Measurements from ENCODE around the gene ITGB6.
A peak's percentile ranks its signal among the peaks of the same experiment; 100 is the strongest.

ITGB6 gene

DNA sequence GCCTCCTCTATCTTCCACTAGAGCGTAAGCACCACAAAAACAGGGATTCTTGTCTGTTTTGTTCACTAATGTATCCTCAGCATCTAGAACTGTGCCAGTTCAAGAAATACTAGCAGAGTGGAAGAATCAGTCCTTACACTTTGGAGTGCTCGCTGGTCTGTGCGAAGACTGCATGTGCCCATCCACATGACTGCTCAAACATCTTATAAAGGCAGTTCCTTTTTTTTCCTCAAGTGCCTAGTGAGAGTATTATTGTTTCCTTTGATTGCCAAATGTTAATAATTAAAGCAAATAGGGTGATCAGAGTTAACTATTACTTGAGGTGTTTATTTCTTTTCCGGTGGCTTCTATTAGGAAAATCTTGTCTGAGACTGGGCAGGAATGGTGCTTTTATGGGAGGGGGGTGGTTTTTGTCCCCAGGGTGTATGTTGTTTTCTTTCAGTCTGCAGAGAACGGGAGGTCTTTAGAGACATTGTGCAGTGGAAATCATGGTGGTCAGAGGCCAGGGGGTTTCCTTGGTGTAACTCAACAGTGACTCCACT lies 45.6 kb upstream of the ITGB6 start:
- TF ChIP-seq SNAI2 (CRISPR knock-in tag; IDR thresholded peaks at IDR 0.05) (no peak), ZFP3 (CRISPR knock-in tag; IDR thresholded peaks at IDR 0.05) (no peak)
- TF ChIP-seq, protein P1, sequence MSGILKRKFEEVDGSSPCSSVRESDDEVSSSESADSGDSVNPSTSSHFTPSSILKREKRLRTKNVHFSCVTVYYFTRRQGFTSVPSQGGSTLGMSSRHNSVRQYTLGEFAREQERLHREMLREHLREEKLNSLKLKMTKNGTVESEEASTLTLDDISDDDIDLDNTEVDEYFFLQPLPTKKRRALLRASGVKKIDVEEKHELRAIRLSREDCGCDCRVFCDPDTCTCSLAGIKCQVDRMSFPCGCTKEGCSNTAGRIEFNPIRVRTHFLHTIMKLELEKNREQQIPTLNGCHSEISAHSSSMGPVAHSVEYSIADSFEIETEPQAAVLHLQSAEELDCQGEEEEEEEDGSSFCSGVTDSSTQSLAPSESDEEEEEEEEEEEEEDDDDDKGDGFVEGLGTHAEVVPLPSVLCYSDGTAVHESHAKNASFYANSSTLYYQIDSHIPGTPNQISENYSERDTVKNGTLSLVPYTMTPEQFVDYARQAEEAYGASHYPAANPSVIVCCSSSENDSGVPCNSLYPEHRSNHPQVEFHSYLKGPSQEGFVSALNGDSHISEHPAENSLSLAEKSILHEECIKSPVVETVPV (CRISPR knock-in tag; IDR thresholded peaks at IDR 0.05), result no peak
- no peak for ATAC-seq

GRCh38 chr2:160242893-160243564 lies 43.0 kb upstream of the ITGB6 start:
- TF ChIP-seq SNAI2 (CRISPR knock-in tag; IDR thresholded peaks at IDR 0.05) (no peak), ZFP30 (CRISPR knock-in tag; IDR thresholded peaks at IDR 0.05) (no peak), ISL1 (CRISPR knock-in tag; IDR thresholded peaks at IDR 0.05) (no peak), CSDC2 (CRISPR knock-in tag; IDR thresholded peaks at IDR 0.05) (no peak), ZFP3 (CRISPR knock-in tag; IDR thresholded peaks at IDR 0.05) (no peak), ESRRG (CRISPR knock-in tag; IDR thresholded peaks at IDR 0.05) (no peak), BACH2 (CRISPR knock-in tag; IDR thresholded peaks at IDR 0.05; ENCODE audit: borderline replicate concordance) (no peak), ZC3H10 (CRISPR knock-in tag; IDR thresholded peaks at IDR 0.05) (no peak), ZNF565 (CRISPR knock-in tag; conservative IDR thresholded peaks at IDR 0.05; ENCODE audit: low read depth) (no peak), ARNTL (CRISPR knock-in tag; IDR thresholded peaks at IDR 0.05; ENCODE audit: borderline replicate concordance, low read depth) (no peak), ZNF8 (CRISPR knock-in tag; IDR thresholded peaks at IDR 0.05) (no peak), TOX (CRISPR knock-in tag; IDR thresholded peaks at IDR 0.05; ENCODE audit: borderline replicate concordance) (no peak), RARB (CRISPR knock-in tag; IDR thresholded peaks at IDR 0.05) (no peak)
- TF ChIP-seq, protein P2, sequence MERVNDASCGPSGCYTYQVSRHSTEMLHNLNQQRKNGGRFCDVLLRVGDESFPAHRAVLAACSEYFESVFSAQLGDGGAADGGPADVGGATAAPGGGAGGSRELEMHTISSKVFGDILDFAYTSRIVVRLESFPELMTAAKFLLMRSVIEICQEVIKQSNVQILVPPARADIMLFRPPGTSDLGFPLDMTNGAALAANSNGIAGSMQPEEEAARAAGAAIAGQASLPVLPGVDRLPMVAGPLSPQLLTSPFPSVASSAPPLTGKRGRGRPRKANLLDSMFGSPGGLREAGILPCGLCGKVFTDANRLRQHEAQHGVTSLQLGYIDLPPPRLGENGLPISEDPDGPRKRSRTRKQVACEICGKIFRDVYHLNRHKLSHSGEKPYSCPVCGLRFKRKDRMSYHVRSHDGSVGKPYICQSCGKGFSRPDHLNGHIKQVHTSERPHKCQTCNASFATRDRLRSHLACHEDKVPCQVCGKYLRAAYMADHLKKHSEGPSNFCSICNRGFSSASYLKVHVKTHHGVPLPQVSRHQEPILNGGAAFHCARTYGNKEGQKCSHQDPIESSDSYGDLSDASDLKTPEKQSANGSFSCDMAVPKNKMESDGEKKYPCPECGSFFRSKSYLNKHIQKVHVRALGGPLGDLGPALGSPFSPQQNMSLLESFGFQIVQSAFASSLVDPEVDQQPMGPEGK (CRISPR knock-in tag; IDR thresholded peaks at IDR 0.05; ENCODE audit: borderline replicate concordance), result no peak
- TF ChIP-seq, protein P3, sequence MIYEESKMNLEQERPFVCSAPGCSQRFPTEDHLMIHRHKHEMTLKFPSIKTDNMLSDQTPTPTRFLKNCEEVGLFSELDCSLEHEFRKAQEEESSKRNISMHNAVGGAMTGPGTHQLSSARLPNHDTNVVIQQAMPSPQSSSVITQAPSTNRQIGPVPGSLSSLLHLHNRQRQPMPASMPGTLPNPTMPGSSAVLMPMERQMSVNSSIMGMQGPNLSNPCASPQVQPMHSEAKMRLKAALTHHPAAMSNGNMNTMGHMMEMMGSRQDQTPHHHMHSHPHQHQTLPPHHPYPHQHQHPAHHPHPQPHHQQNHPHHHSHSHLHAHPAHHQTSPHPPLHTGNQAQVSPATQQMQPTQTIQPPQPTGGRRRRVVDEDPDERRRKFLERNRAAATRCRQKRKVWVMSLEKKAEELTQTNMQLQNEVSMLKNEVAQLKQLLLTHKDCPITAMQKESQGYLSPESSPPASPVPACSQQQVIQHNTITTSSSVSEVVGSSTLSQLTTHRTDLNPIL (CRISPR knock-in tag; IDR thresholded peaks at IDR 0.05; ENCODE audit: low read depth), result no peak
- TF ChIP-seq, protein P4, sequence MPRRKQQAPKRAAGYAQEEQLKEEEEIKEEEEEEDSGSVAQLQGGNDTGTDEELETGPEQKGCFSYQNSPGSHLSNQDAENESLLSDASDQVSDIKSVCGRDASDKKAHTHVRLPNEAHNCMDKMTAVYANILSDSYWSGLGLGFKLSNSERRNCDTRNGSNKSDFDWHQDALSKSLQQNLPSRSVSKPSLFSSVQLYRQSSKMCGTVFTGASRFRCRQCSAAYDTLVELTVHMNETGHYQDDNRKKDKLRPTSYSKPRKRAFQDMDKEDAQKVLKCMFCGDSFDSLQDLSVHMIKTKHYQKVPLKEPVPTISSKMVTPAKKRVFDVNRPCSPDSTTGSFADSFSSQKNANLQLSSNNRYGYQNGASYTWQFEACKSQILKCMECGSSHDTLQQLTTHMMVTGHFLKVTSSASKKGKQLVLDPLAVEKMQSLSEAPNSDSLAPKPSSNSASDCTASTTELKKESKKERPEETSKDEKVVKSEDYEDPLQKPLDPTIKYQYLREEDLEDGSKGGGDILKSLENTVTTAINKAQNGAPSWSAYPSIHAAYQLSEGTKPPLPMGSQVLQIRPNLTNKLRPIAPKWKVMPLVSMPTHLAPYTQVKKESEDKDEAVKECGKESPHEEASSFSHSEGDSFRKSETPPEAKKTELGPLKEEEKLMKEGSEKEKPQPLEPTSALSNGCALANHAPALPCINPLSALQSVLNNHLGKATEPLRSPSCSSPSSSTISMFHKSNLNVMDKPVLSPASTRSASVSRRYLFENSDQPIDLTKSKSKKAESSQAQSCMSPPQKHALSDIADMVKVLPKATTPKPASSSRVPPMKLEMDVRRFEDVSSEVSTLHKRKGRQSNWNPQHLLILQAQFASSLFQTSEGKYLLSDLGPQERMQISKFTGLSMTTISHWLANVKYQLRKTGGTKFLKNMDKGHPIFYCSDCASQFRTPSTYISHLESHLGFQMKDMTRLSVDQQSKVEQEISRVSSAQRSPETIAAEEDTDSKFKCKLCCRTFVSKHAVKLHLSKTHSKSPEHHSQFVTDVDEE (CRISPR knock-in tag; IDR thresholded peaks at IDR 0.05), result no peak
- peak; percentile 19; the same call in 2 of the 3 replicates for ATAC-seq

- peak; percentile 91 for ATAC-seq
Observed at GRCh38 chr2:160241251-160242137, 41.4 kb upstream of the ITGB6 start.

More at GRCh38 chr2:160241251-160242137, 41.4 kb upstream of the ITGB6 start:
- TF ChIP-seq ARNTL (CRISPR knock-in tag; IDR thresholded peaks at IDR 0.05; ENCODE audit: borderline replicate concordance, low read depth) (no peak), ISL1 (CRISPR knock-in tag; IDR thresholded peaks at IDR 0.05) (peak; percentile 59), OSR1 (CRISPR knock-in tag; IDR thresholded peaks at IDR 0.05) (no peak), RARB (CRISPR knock-in tag; IDR thresholded peaks at IDR 0.05) (peak; percentile 51; the same call in 1 of the 2 replicates)
- TF ChIP-seq, protein P2 (CRISPR knock-in tag; IDR thresholded peaks at IDR 0.05; ENCODE audit: borderline replicate concordance), result 0 out of 2 replicates have a peak, but pooled peaks have one; percentile 22
- TF ChIP-seq, protein P4 (CRISPR knock-in tag; IDR thresholded peaks at IDR 0.05), result peak; percentile 24; the same call in 1 of the 2 replicates
- TF ChIP-seq, protein P3 (CRISPR knock-in tag; IDR thresholded peaks at IDR 0.05; ENCODE audit: low read depth), result peak; percentile 63; the same call in 1 of the 2 replicates
